HG03457 (cell line): Measurements from ENCODE around the gene ZNF484.
"Not testable (repeated sequence)": the region's sequence is repeated elsewhere in the genome, so short reads cannot be mapped to it uniquely, and the experiment has no call there.

ENCODE experiments used
- ATAC-seq: cut with Tn5 transposase; IDR thresholded peaks from one replicate; pipeline ENCODE4 v1.9.1; 2021; ENCODE audit warnings: moderate number of reproducible peaks; ENCODE audit not compliant: unreplicated experiment

The ZNF484 gene

DNA sequence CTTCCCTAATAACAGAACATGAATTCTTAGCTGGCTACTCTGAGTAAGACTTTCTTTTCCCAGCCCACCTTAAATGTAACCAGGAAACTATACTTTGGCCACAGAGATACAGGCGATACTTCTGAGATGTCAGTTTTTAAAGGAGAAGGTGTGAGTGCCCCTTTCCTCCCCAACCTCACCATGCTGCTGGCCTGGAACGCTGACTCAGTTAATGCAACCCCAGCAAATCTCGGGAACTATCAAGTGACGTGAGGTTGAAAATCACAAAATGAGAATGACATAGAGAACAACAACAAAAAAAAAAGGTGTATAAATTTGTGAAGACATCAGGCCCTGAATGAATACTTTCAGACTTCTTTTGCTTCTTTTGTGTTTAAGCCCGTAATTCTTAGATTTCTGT, 13.7 kb downstream of the ZNF484 start:
- ATAC-seq: no peak

DNA sequence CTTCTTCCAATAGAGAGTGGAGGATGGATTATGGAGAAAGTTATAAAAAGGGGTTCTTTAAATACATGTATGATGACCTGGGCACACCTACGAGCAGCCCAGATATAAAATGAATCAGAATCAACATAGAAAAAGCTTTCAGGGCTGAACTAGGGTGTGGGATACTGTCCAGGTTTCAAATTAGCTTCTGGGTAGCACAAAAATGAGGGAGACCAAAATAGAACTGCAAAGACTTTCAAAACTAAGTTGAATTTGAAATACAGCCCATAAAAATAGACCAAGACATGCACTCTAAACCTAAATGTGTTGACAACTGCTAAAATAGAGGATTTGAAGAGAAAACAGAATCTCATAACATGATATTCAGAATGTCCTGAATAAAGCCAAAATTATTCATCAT, 17.0 kb downstream of the ZNF484 start:
- ATAC-seq: no peak

DNA sequence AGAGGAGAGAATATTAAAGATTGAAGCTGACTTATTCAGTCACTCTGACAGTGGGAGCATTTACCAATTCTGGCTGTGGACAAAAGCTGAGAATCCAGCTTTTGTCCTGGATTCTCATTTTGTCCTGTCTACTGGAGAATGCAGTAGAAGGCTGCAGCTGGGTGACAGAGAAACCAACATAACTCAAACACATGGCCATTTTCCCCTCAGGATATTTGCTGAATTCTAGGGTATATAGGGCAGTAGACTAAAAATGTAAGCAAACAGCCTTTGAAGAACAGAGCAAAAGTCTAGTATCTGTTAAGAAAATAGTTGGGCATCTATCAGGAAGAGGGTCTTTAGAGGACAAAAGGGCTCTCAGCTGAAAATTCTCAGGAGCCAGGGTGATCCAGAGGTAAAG, 20.6 kb downstream of the ZNF484 start:
- no peak for ATAC-seq

GRCh38 chr9:92853716-92854115, 24.1 kb downstream of the ZNF484 start:
- no peak for ATAC-seq

- ATAC-seq: no peak
Observed at GRCh38 chr9:92850898-92851297, 26.9 kb downstream of the ZNF484 start.

DNA sequence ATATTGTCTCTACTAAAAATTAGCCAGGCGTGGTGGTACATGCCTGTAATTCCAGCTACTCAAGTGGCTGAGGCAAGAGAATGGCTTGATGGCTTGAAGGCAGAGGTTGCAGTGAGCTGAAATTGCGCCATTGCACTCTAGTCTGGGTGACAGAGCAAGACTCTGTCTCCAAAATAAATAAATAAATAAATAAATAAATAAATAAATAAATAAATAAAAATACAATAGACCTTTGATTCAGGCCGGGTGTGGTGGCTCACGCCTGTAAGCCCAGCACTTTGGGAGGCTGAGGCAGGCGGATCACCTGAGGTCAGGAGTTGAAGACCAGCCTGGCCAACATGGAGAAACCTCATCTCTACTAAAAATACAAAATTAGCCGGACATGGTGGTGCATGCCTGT, 29.1 kb downstream of the ZNF484 start:
- not testable (repeated sequence) for ATAC-seq

- ATAC-seq: no peak
Observed at GRCh38 chr9:92846662-92847145, 31.1 kb downstream of the ZNF484 start.

- not testable (repeated sequence) for ATAC-seq
Observed at GRCh38 chr9:92838411-92838810, 39.4 kb downstream of the ZNF484 start.

DNA sequence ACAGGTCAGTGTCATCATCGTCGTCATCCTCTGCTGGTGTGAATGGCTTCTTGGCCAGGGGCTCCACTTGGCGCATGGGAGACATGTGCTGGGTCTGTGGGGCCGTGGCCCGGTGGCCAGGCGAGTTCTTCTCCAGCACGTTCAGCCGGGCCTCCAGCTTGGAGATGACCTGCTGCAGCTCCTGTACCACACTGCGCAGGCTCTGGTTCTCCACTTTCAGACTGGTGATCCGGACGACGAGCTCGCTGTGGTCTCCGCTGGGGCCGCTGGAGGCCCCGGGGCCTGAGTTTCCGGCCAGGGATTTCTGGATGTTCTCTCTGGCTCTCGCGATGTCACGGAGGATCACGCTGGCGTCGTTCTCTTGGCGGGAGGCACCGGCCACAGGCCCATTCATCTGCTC, 40.6 kb downstream of the ZNF484 start:
- no peak for ATAC-seq

DNA sequence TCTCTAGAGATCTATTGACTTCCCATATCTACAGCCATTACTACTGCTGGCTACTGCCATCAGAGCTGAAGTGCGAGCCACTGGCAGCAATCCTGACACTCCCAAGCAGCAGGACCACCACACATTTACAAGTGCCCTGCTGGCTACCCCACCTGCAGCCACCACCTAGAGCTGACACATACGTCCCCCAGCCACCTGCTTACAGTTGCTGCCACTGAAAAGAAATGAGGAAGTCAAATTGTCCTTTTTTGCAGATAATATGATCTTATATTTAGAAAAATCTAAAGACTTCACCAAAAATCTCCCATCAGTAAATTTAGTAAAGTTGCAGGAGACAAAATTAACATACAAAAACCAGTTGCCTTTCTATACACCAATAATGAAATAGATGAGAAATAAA, 48.4 kb downstream of the ZNF484 start:
- ATAC-seq: no peak

DNA sequence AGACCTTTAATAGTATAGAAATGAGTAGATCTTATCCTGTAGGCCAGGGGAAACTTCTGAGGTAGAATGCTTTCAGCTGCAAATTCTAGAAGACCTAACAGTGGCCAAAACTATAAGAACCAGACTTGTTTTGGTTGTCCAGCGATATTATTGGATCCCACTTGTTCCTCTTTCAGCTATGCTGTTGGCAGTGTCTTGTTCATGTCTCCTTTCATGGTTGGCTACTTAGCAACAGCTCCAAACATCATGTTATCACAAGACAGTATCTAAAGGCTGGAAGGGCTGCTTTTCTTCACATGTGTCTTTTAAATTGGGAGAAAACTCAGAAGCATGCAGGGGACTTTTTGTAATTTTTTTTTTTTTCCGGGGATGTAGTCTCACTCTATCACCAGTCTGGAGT, 52.8 kb downstream of the ZNF484 start:
- not testable (repeated sequence) for ATAC-seq

- no peak for ATAC-seq
Observed at GRCh38 chr9:92820964-92821363, 56.9 kb downstream of the ZNF484 start.

GRCh38 chr9:92819898-92820297, 57.9 kb downstream of the ZNF484 start:
- not testable (repeated sequence) for ATAC-seq

DNA sequence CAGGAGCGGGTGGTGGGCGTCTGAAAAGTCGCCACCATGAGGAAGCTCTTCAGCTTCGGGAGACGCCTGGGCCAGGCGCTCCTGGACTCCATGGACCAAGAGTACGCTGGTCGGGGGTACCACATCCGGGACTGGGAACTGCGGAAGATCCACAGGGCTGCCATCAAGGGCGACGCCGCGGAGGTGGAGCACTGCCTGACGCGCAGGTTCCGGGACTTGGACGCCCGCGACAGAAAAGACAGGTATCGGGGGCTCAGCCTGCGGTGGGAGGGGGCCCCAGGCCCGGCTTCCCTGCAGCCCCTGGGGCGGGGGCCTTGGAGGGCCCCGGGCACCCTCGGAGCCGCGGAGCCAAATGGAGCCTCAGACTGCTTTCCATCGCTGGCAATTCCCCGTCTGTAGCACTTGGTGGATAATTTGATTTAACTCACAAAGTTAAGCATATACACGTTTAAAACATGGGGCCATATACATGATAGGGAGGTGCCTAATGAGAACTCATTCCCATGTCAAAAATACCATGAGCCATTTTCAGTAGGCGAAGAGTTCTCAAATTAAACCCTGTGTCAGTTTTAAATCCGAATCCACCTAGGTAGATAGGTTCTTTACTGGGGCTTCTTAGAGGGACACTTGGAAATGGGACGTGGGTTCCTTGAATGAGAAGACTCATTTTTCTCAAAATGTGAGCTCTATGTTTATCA, 68.1 kb downstream of the ZNF484 start:
- ATAC-seq: not testable (repeated sequence)

GRCh38 chr9:92808726-92809451, 68.9 kb downstream of the ZNF484 start:
- ATAC-seq: no peak

DNA sequence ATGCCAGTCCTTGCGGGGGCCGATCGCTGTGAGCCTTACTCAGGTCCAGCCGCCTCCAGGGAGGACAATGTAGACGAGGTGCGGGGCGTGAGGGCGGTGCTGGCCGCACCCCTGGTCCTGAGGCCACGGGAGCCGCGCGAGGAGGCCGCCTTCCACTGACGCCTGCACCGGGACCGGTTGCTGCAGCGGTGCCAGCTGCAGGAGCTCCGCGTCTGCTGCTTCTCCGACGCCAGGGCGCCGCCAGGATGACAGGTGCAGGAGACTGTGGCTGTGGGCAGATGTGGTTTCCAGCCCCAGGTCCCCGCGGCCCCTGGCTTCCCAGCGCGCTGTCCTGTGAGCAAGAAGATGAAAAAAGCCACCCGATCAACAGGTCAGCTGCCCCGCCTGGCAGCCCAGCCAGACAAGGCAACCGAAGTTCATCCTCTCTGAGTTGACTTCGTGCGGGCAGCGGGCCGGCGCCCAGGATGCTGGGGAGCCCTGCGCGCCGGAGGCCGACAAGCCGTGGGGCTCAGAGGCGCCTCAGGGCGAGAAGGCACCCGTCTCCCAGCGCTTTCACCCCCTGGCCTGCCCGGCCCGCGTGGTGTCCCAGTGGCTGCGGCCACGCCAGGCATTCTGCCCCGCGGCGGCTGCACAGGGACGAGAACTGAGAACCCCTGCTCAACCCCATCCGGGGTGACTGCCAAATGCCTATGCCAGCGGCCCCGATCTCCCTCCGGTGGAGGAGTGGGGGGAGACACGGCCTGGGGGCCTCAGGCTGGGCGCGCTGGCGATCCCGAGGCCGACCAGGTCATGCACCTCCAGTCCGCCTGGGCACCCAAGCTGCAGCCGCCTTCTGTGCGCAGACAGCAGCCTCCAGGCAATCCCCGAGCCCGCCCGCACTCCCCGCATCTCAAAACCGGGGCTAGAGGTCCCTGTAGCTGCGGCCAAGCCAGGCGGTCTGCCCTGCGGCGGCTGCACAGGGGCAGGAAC, 69.8 kb downstream of the ZNF484 start:
- ATAC-seq: no peak

GRCh38 chr9:92807031-92807756, 70.6 kb downstream of the ZNF484 start:
- no peak for ATAC-seq

DNA sequence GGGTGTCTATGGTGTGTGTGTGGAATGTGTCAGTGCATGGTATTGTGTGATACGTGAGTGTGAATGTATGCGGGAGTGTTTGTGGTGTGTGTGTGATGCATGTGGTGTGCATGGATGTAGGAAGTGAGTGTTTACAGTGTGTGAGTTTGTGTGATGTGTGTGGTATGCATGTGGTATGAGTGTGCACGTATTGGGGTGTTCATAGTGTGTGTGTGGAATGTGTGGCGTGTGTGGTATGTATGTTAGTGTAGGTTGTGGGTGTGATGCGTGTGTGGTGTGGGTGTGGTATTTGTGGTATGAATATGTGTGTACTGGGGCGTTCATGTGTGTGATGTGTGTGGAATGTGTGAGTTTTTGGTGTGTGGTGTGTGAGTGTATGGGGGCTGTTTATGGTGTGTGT, 73.1 kb downstream of the ZNF484 start:
- no peak for ATAC-seq

DNA sequence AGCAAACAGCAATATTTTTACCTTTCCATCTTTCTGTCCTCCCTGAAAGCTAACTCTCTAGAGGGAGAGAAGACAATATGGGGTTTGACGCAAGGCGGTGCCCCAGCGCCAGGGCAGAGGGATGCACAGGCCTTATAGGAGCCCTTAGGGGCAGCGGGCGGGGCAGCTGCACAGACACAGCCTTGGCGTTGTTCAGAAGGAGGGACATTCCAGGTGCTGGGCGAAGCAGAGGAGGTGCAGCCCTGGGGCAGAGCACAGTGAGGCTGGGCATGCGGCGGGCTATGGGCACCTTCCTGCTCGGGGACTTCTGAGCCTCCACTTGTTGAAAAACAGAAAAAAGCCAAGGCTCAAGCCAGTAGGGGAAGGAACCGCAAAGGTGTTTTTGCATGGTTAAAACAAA, 79.5 kb downstream of the ZNF484 start:
- ATAC-seq: no peak

GRCh38 chr9:92796337-92796804, 81.5 kb downstream of the ZNF484 start:
- not testable (repeated sequence) for ATAC-seq
